ENCODE measurements around the gene FCRL5.

Gene FCRL5

DNA sequence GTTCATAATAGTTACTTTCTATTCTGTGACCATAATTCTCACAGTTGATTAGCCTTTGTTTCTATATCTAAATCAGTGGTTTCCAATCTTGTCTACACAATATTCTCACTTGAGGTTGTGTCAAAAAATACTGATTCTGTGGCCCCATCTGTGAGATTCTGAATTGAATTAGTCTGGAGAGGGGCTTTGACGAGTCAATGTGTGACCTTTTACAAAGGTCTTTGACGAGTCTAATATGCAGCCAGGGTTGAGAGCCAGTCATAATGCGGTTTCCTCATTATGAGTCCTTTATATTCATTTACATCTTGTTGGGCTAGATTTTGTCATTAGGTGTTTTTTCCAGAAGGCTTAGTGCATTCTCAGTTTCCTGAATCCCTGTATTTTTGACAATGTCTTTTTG is 19.7 kb downstream of the FCRL5 start:
- in situ Hi-C loops (cut with HindIII; ENCODE audit: low sequenced_read_pairs): no loop called here

DNA sequence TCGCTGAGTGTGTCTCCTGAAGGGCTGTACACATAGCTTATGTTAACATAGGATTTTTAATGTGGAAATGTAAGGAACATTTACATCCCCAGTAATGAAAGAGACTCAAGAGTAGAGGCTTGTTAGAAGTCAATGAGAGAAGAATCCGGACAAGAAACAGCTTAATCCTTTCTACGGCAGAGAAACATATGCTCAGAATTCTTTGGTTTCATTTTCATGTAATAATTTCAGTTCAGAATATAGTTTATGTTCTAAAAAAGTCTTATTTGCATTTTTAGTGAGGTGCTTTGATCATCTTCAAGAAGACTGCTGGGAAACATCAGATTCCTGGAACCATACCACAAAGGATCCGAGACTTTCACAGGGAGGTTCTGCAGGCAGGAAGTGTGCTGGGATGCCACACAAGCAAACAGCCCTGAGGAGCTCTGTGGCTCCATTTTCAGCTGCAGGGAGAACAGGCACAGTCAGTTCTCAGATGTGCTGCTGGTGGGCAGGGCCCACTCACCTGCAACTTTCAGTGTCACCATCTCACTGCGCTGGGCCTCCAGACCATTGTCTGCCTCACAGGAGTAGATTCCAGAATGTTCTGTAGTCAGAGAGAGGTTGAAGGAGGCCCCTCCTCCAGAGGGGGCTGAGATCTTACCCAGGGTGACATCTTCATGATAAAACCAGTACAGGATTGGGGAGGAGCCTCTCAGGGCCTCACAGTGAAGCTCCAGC is 28.4 kb downstream of the FCRL5 start:
- in situ Hi-C loops (cut with HindIII; ENCODE audit: low sequenced_read_pairs): no loop called here

DNA sequence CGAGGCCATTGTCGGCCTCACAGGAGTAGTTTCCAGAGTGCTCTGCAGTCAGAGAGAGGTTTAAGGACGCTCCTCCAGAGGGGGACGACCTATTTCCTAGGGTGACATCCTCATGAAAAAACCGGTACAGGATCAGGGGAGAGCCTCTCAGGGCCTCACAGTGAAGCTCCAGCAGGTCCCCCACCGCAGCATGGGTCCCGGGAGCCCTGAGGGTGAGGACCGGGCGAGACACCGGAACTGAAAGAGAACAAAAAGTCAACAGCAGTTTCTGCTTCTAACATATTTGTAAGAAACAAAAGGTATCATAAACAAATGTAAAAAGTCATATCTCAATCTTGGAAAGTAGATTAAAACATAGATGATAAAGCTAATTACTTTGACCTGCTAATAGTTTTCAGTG is 31.3 kb downstream of the FCRL5 start:
- in situ Hi-C loops (cut with HindIII; ENCODE audit: low sequenced_read_pairs): no loop called here

DNA sequence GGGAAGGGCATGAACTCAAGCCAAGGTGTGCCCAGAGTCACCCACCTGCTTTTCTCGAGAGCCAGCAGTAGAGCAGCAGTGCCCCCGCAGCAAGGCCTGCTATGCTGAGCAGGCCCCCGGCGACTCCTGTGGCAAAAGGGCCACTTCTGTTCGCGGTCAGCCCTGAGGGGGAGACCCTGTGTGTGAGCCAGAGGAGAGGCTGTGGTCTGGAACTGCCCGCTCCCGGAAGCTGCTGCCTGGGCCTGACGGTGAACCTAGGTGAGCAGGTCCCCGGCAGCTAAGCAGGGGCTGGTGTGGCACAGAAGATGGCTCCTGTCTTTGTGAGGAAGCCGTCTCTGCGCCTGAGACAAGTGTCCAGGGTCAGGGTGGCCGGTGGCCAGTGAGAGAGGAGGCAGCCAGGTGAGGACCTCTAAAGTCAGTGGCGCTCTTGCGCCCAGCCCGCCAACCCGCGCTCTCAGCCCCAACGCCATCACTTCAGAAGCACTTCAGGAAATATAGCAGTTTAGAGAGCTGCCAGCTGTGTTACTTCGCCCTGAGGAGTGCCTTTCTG is 31.9 kb downstream of the FCRL5 start:
- in situ Hi-C loops (cut with HindIII; ENCODE audit: low sequenced_read_pairs): no loop called here

DNA sequence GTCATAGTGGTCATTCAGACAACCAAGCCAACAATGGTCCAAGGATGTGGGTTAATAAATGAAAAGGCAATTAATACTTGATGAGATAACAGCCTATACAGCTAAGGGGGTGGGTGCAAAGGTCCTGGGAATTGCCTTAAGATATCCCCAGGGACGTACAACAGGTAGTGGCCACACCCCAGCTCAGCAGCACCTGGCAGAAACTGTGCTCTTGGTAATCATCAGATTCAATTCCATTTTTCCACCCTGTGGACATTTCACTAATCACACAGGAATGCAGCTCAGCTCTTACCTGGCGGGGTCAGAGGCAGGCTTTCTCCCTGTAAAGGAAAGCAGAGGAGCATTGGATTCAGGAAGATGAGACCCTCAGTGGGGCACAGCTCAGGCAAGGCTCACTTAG is 32.9 kb downstream of the FCRL5 start:
- in situ Hi-C loops (cut with HindIII; ENCODE audit: low sequenced_read_pairs): no loop called here

DNA sequence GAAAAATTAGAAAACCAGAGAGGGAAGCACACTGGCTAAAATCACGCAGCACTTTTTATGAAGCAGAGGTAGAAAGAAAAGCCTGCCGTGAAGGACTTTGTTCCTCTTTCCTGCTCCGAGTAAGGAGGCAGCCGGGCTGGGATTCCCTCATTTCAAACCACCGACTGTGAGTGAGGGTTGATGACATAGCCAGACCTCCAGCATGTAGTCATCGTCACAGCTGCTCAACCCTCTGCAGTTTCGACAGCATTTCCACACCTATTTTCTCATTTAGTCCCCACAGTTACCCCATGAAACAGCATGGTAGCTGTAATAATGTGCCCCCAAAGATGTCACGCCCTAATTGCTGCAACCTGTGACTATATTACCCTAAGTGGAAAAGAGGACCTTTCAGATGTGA is 35.3 kb downstream of the FCRL5 start:
- in situ Hi-C loops (cut with HindIII; ENCODE audit: low sequenced_read_pairs): no loop called here

DNA sequence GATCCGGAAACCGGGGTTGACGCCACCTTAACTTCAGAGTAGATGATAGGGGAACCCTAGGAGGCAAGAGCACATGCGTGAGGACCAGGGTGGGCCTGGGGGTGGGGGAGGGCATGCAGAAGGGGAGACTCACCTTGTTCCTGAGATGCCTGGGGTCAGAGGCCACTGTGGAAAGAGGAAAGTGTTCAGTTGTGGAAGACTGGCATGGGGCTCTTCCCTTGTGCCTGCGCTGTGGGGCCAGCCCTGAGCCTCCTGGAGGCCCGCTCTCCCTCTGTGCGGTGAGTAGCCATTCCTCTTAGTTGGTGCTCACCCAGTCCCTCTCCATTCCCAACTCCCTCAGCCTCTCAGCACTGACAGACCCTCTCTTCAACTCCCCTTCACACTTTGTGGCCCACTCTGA is 36.6 kb downstream of the FCRL5 start:
- in situ Hi-C loops (cut with HindIII; ENCODE audit: low sequenced_read_pairs): no loop called here

DNA sequence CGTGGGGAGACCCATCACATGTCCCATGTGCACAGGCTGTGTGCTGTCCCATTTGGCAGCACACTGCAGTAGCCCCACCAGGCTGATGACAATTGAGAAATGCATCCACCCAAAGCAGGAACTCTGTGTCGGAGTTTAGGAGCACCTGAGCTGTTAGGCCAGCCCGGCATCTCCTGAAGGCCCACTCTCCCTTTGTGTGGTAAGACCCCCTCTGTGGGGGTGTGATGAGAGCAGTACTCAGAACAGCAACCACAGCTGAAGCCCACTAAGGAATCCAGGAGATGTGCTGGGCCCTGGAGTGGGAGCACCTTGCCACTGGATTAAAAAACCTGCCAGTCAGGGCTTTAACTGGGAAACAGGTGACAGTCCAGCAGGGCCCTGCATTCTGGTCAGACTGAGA is 37.2 kb downstream of the FCRL5 start:
- in situ Hi-C loops (cut with HindIII; ENCODE audit: low sequenced_read_pairs): no loop called here

DNA sequence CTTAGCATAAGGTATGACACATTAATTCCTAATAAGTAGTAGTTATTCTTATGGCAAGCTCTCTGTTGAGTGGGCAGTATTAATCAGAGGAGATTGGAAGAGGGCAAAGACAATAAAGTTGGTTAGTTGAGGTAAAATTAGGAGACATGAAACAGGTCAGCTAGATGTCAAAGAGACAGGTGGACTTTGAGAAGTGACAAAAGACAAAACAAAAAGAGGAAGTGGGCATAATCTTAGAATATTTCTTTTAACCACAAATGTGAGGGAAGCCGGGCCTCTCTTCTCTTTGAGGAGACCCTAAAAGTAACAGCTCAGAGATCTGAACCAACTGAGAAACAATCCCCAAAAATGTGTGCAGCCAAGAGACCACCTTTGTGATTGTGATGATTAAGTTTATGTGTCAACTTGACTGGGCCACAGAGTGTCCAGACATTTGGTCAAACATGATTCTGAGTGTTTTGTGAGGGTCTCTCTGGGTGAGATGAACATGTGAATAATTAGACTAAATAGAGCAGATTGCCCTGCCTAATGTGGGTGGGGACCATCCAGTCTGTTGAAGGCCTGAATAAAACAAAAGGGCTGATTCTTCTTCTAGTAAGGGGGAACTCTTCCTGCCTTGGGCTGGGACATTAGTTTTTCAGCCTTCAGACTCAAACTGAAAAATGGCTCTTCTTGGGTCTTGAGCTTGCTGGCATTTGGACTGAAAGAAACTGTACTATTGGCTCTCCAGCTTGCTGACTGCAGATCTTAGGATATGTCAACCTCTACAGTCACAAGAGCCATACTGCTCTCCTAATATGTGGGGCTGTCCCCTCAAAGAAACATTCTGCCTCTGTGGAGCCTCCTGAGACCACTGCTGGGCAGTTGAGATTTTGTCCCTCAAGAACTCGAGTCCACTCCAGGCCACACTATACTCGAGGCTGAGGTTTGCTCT is 40.0 kb downstream of the FCRL5 start:
- in situ Hi-C loops (cut with HindIII; ENCODE audit: low sequenced_read_pairs): no loop called here

DNA sequence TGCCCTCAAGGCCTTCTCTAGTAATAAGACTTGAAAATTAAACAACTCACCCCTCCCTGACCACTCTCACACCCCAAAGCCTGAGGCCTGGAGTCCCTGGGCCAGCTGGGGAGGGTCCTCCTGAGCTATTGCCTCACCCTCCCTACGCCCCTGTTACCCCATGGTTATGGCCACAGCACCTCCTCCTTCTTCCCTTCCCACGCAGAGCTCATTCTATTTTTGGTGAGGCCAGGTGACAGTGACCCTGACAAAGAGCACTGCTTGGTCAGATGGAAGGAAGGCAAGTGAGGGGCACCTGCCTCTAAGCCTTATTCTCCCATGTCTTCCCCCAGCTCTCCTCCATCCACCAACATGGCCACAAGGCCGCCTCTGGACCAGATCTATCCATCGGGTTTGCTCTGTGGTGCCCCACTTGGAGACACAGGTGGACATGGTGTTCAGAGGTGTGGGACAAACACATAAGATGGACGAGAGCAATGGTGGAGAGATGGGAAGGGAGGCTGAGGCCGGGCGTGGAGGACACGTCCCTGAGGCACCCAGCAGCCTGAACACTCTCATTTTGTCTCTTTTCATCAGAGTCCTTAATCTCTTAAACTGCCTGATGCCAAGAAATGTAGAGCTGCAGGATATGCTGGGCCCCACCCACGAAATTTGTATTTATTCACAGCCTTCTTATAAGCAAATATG is 42.6 kb downstream of the FCRL5 start:
- in situ Hi-C loops (cut with HindIII; ENCODE audit: low sequenced_read_pairs): no loop called here

DNA sequence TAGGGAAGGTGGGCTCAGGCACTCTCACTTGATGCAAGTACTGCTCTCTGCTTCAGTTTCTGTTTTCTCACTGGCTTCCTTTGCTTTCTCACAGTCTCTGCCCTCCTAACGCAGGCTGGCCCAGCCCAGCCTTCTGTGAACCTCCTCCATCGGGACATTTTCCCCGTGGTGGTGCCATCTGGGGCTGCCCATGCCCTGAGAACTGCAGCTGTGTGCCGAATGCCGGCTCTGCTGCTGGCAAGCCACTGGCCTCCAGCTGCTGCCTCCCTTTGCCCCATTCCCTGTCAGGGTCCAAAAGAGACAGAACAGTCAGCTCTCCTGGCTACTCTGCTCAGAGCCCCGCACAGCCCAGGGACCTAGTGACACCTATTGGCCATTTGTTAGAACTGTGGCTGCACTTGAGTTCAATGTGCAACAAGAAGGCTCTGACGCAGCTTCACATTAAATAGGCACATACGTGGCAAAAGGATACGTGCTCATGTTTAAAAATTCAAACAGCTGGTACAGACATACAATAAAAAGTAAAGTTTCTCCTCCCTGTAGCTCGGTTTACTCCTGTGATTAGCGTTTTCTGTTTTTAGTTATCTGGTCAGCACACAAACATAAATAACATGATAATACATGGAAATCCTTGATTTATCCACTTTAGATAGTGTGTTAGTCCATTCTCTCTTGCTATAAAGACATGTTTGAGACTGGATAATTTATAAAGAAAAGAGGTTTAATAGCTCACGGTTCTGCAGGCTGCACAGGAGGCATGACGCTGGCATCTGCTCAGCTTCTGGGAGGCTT is 46.6 kb downstream of the FCRL5 start:
- in situ Hi-C loops (cut with HindIII; ENCODE audit: low sequenced_read_pairs): no loop called here

DNA sequence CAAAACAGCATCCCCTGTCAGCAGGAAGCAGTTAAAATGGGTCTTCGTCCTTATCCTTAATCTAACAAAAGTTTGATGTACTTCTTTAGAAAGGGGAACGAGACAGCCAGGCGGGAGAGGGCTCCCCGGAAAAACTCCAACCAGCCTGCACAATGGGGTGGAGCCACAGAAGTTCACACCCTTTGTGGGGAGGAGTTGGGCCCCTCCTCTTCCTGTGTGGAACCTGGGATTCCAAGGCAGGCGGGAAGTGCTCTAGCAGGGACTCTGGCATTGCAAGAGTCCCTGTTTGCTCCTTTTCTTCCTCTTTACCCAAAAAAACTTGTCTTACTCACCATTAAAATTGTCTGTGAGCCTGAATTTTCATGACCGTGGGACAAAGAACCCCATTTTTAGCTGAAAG is 47.7 kb downstream of the FCRL5 start:
- in situ Hi-C loops (cut with HindIII; ENCODE audit: low sequenced_read_pairs): no loop called here

DNA sequence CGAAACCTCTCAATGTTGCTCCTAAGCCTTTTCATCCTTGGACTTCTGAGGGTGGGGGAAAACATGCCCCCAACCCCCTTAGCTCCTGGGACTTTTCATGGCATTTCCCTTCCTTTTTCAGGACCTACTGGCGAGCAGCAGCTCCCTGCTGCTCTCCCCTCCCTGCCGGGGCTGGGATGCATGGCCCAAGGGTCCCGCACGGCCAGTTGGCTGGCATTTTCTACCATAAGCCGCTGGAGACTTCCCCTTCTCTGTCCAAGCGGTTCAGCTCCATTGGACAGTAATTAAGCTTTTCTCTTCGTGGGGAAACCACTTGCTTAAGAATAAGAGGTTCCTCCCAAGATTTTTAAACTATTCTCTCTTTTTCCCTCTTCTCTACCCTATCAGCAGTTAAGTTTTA is 52.8 kb downstream of the FCRL5 start:
- in situ Hi-C loops (cut with HindIII; ENCODE audit: low sequenced_read_pairs): no loop called here

DNA sequence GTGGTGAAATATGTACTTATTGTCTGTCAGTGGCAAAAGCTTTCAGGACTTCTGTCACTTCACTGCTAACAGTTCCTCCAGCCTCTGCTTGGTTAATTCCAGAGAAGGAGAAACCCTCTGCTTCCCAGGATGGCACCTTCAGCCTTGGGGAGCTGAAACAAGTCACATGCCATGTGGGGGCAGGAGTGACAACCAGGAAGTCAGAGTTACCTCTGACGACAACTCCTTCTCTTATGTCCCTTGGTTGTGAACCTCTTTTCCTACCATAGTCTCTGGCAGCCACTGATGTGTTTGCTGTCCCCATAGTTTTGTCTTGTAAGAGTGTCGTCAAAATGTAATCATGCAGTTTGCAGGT is 53.6 kb downstream of the FCRL5 start:
- in situ Hi-C loops (cut with HindIII; ENCODE audit: low sequenced_read_pairs): no loop called here

DNA sequence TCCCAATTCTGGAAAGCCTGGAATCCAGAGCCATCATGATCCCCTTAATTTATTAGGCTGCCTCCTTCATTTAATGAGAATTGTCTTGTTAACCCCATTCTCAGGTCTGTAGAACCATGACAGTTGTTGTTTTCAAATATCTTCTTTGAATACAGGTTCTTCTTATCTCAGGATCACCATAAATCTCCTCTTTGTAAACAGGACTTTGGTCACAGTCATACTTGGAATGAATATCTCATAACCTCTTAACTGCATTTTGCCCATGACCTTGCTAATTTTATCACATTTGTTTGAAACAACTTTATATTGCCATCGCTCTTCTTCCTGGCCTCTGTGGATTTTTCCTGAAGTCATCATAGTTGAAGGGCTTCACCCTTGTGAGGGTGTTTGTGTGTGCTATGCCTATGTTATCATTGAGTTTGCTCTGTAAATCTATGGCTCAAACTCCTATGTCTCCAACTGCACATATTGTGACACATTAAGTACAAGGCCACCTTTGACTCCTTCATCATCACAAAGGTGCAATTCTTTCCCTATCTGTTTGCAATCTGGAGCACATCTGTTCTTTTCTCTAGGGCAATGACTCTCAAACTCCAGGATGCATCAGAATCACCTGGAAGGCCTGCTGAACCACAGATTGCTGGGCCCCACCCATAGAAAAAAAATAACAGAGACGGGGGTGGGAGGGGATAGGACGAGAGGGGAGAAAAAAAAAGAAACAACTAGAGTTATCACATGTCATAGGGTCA is 54.2 kb downstream of the FCRL5 start:
- in situ Hi-C loops (cut with HindIII; ENCODE audit: low sequenced_read_pairs): no loop called here

DNA sequence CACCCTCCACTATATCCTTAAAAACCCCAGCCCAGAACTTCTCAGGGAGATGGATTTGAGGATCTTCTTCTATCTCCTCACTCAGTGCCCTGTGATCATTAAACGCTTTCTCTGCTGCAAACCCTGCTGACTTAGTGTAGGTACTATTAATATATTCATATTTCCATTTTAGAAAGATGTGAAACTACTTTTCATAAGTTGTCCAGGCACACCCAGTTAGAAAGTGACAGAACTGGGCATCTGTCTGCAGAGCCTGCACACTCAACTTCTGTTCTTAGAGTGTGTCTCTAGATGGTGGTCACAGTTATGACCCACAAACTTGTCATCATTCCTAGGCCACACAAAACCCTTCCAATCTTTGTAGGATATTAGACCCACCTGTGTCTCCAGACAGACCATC is 55.0 kb downstream of the FCRL5 start:
- in situ Hi-C loops (cut with HindIII; ENCODE audit: low sequenced_read_pairs): no loop called here

DNA sequence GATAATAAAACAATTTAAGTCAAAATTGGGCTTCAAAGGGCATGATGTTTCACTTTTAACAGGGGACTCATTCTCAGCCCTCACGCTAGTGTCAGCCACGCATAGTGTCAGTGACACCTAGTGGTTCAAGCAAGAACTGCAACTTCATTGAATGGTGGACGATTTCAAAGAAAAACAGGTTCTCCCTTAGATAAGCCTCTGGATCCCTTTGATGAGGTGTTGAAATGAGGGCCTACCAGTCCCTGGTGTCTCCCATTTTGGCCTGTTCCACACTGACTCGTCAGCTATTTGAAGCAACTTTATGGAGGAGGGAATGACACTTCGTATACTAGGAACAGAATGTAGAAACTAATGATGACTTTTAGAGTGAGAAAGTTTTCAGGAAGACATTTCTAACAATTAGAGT is 56.2 kb downstream of the FCRL5 start:
- in situ Hi-C loops (cut with HindIII; ENCODE audit: low sequenced_read_pairs): no loop called here

DNA sequence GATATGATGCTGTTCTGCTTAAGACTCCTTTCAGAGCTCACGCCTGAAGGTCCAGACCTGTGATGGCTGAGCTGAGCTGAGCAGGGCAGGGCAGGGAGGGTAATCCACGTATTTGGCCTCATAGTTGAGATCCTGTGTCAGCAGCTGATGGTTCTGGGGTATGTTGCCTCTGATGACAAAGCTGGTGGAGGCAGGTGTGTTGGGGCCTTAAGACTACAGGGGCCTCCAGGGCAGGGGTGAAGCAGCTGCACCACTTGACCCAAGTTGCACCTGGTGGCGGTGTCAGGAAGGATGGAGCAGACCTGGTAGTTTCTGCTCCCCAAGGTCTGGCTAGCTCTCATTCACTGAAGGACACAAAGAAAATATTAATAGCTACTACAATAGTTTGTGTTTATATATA is 57.0 kb downstream of the FCRL5 start:
- in situ Hi-C loops (cut with HindIII; ENCODE audit: low sequenced_read_pairs): no loop called here

DNA sequence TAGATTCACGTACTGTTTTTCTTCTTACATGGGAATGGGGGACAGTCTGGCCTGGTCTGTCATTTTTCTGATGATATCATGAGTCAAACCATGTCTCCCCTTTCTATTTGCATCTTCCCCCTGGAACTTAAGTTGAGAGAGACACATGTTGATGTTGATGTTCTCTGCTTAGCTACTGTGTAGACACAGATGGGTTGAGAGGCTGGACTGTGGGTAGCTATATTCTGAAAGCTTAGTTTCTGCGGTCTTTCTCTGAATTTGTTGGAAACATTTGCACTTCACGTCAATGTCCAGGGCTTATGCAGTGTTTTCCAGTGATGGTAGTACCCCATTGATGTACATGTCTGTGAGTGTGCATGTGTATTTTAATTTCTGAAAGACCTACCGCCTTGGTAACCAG is 58.2 kb downstream of the FCRL5 start:
- in situ Hi-C loops (cut with HindIII; ENCODE audit: low sequenced_read_pairs): no loop called here

Data from DLD1 (cell line).